HG03175 (cell line): ENCODE results near the gene MAGED1.

ENCODE experiments used
- ATAC-seq: cut with Tn5 transposase; IDR thresholded peaks from one replicate; pipeline ENCODE4 v1.9.1; 2021; ENCODE audit warnings: mild to moderate bottlenecking, moderate library complexity; ENCODE audit not compliant: unreplicated experiment

The MAGED1 gene, protein sequence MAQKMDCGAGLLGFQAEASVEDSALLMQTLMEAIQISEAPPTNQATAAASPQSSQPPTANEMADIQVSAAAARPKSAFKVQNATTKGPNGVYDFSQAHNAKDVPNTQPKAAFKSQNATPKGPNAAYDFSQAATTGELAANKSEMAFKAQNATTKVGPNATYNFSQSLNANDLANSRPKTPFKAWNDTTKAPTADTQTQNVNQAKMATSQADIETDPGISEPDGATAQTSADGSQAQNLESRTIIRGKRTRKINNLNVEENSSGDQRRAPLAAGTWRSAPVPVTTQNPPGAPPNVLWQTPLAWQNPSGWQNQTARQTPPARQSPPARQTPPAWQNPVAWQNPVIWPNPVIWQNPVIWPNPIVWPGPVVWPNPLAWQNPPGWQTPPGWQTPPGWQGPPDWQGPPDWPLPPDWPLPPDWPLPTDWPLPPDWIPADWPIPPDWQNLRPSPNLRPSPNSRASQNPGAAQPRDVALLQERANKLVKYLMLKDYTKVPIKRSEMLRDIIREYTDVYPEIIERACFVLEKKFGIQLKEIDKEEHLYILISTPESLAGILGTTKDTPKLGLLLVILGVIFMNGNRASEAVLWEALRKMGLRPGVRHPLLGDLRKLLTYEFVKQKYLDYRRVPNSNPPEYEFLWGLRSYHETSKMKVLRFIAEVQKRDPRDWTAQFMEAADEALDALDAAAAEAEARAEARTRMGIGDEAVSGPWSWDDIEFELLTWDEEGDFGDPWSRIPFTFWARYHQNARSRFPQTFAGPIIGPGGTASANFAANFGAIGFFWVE

DNA sequence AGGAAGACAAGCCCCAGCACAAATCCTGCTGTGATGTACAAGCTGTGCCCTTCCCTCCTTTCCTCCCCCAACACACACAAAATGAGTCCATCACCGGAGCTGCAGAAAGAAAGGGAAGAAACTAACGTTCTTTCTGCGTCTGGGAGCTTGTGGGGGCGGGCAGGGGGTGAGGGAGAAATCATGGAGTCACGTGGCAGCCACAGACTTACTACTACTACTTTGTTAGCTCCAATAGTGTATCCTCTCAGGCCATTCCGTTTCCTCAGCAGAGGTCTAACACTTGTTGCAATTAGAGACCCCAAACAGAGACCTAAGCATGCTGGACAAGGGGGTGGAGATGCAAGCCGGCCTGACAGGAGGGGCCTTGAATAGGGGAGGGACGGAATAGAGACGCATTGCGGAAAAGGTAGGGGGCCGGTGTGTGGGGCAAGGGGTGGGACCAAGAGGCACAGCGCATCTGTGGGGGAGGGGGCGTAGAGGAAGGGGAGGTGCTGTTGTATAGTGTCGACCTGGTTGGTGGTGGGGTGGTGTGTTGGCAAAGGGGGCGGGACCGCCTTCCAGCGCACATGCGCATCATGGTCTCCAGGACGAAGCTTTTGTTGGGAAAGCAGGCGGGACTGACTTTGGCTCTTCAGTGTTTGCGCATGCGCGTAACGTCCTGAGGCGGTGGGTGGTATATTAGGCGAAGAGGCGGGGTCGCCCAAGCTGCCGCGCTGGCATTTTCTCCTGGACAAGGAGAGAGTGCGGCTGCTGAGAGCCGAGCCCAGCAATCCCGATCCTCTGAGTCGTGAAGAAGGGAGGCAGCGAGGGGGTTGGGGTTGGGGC is at the start of gene MAGED1:
MAGED1 (plus strand) TSS at position 703 of the 825 bp plus-strand sequence. CDS start 682 bp downstream, outside the sequence.
- peak; percentile 57 for ATAC-seq

DNA sequence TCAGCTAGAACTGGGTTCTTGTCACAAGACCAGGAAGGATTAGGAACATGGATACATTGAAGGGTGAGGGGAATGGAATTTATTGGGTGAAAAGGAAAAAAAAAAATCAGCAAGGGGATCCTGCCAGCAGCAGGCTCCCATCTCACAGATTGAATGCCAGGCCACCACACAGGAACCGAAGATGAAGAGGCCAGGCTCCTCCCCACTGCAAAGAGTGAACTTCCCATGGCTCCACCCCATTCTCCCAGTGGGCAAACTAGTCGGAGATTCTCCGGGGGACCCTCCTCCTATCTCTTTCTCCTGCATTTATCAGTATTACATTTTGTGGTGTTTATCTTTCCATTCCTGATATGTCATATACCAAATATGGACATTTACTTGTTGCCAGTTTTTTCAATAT is 46.0 kb upstream of the MAGED1 start:
- ATAC-seq, result no peak

DNA sequence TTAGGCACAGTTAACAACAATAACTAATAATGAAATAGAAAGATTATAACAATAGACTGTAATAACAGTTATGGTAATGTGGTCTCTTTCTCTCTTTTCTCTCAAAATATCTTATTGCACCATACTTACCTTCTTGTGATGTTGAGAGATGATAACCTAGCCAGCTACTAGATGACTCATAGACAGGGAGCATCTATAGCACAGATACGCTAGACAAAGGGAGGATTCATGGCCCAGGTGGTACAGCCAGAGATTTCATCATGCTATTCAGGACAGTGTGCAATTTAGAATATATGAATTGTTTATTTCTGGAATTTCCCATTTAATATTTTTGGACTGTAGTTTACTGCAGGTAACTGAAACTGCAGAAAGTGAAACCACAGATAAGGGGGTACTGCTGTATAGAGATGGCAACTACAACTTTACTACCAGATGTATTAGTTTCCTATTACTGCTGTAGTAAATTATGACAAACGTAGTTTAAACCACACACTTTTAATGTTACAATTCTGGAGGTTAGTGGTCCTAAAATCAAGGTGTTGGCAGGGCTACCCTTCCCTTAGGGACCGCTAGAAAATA is 41.8 kb upstream of the MAGED1 start:
- ATAC-seq, result no peak

DNA sequence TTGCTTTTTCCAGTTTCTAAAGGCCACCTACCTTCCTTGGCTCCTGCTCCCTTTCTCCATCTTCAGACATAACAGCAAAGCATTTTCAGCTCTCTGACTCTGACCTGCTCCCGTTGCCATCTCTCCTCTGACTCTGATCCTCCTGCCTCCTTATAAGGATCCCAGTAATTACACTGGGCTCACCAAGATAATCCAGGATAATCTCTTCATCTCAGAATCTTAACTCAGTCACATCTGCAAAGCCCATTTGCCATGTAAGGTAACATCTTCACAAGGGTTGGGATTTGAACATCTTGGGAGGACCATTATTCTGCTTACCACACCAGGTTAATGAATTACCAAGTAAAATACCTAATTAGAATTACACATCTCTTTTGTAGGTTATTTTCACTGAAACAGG is 41.3 kb upstream of the MAGED1 start:
- ATAC-seq, result no peak

DNA sequence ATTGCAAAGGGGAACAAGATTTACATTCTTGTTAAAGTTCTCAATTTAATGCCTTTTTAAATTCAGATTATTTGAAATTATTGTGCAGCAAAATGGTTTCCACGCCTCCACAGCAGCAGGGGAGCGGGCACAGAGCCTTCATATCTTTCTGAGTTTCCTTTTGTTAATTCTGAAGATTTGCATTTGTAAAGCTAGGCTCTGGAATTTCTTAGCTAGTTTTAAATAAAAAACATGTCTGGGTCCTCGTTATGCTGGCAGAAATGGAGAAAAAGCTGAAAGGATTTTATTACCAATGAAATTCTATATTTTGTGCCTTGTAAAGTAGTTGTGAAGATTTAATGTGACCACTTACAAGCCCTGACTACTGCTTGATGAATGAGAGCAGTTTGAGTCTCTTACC is 40.8 kb upstream of the MAGED1 start:
- no peak for ATAC-seq

DNA sequence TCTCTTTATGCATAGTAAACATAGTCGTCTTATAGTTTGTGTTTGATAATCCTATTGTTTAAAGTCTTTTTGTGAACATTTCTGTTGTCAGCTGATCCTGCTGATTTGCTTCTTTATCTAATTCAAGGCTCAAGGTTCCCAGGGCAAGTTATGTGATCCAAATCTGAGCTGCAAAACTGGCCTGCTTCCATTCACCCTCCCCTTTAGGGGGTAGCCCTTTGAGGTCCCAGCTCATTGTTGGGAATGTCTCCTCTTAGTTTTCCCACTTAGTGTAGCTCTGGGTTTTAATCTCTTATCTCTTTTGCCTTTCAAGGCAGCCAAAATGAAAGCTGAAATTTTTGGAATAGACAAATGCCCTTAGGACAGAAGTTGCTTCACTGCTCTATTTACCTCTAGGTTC is 40.2 kb upstream of the MAGED1 start:
- no peak for ATAC-seq

DNA sequence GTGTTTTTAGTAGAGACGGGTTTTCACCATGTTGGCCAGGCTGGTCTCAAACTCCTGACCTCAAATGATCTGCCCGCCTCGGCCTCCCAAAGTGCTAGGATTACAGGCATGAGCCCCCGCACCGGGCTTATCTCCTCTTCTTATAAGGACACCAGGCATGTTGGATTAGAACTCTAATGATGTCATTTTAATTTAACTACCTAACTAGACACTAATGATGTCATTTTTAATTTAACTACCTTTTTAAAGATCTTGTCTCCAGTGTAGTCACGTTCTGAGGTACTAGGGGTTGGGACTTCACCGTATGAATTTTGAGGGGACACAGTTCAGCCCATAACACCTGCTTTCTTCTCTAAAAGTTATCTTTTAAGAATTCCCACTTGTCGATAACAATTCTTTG is 37.7 kb upstream of the MAGED1 start:
- no peak for ATAC-seq

DNA sequence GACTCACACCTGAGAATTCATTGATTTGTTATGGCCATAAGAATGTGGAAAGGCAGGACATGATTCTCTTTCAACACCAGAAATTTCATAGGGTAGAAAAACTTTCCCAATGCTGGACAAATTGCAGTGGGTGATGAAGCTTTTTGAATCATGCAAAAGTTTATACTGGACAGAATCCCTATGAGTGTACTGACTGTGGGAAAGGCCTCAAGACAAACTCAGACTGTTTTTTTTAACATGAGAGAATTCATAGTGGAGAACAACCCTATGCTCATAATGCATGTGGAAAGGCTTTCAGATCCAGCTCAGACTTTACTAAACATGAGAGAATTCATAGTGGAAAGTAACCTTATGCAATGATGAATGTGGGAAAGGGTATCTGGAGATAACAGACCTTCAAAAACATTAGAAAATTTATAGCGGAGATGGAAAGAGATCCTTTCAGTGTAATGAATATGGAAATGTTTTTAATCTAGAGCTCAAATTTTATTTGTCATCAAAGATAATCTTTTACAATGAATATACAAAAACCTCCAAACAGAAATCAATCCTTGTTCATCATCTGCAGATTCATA is 36.2 kb upstream of the MAGED1 start:
- no peak for ATAC-seq

DNA sequence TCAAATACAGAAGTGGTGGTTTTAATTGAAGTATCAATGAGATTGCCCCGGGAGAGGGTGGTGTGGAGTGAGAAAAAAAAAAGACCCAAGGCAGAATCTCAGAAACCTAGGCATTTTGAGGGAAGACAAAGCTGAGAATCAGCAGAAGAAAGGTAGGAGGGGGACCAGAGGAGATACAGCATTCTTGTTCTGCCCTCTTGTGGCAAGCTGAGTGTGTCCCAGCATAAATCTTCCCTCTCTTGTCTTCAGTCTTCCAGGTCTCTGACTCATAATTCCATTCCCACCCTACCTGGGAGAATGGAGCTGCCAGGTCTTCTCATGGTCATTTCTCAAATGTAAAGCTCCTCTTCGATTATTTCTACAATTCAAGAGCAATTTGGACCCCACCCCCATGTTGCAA is 32.7 kb upstream of the MAGED1 start:
- no peak for ATAC-seq

DNA sequence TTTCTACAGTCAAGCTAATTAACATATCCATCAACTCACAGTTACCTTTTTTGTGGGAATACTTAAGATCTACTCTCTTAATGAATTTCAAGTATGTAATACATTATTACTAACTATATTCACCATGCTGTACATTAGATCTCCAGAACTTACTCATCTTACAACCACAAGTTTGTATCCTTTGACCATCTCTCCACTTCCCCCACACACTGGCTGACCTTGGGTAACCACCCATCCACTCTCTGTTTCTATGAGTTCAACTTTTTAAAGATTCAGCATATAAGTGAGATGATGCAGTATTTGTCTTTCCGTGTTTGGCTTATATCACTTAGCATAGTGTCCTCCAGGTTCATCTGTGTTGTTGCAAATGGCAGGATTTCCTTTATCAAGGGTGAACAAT is 30.5 kb upstream of the MAGED1 start:
- no peak for ATAC-seq

DNA sequence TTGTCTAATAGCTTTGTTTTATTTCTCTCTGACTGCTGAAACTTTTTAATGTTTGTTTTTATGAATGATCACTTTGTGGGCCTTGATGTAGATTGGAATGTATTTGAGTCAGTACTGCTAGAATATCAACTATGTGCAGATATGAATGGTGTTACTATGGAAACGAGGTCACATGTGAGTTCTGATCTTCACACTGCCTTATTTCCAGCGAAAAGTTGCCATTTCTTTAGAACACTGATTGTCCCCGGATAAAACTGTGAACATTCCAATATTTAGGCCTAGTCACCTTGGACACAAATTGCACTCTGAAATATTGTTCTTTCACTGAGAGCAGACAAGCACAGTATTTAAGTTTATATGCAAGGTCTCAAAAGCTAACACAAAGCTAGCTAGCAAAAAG is 27.2 kb upstream of the MAGED1 start:
- ATAC-seq, result no peak

DNA sequence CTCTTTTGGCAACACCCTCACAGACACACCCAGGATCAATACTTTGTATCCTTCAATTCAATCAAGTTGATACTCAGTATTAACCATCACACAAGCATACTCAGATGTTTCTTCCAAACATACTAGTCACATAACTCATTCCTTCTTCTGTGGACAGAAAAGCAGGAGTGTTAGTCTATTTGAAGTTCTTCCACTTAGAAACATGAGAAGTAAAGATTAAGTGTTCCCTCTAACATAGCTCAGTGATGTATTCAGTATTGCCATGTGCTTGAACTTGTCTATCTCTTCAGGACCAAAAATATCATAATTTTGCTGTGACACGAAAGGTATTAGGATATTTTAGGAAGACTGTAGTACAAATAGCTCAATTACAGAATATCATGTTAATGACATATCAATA is 25.8 kb upstream of the MAGED1 start:
- no peak for ATAC-seq

DNA sequence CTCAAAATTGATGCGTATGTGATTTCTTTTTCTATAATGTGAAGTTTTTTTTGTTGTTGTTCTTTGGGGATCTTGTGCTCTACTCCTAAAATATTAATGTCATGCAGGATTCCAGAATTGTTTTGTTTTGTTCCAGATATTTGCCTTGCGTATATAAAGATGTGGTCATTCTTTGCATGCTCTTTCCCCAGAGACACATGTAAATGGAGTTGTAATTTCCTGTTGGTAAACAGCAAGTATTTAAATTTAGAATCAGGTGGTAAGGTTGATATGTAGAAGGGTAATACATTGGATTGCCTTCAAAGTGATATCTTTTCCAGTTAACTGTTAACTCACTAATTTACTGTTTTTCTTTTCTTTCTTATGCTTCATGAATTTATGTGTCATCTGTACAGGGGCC is 23.1 kb upstream of the MAGED1 start:
- no peak for ATAC-seq

DNA sequence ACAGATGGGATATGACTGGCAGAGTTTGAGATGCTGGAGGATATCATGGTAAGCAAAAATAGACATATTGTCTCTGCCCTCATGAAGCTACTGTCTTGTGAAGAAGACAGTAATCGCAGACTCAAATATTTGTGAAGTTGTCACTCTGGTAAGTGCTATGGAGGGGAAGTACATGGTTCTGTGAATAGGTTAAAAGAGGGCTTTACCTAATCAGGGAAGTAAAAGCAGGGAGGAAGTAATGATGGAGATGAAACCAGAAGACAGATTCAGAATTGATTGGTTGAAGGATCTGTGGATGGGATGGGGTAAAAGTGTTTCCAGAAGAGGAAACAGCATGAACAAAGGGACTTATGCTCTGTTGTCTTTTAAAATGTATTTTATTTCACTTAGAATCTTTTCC is 19.3 kb upstream of the MAGED1 start:
- no peak for ATAC-seq

DNA sequence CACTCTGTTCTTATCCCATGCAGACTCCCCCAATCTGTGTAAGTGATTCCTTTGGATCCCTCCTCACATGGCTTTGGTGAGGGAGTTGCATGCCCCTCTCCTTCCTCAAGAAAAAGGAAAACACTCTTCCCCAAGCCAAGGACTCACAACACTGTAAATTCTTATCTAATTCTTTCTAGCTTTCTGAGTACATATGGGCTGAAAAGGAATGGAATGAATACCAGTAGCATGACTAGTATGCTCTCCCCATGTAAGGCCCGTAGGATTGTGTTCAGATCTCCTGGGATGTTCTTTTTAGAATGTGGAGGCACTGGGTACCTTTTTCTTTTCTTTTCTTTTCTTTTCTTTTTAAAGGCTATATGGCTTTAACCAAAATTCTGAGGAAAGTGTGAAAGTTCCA is 17.0 kb upstream of the MAGED1 start:
- no peak for ATAC-seq

DNA sequence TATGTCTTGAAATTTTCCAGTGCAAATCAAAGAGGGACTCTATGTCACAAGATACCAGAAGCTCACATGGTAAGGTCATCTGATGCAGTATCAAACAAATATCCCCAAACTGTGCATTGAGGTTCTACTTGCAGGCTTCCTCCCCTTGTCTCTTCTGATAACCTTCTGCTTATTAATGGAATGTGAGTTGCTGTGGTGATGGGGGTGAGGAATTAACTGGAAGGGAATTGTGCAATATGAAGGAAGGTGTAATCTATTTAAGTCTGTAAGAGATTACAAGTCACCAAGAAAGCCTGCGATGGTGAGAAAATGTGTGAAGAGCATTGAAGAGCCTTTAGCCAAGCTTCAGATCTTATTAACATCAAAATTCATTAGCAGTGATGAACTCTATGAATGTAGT is 15.4 kb upstream of the MAGED1 start:
- no peak for ATAC-seq

DNA sequence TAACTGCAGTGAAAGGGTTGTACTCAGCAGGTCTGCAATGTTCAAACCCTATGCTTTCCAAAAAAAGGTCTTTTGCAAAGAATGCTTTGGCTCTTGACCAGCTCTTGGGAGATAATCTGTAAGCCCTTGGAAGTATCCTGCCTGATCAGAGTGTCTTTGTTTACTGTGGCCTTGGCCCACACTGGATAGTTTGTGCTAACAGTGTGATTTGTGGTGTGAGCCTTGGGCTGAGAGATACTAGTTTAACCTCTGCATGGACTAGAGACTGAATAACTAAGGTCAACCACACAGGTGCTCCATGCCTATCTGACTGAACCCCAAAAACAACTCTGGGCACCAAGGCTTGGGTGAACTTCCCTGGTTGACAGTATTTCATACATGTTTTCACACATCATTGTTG is 3.6 kb upstream of the MAGED1 start:
- ATAC-seq, result no peak

DNA sequence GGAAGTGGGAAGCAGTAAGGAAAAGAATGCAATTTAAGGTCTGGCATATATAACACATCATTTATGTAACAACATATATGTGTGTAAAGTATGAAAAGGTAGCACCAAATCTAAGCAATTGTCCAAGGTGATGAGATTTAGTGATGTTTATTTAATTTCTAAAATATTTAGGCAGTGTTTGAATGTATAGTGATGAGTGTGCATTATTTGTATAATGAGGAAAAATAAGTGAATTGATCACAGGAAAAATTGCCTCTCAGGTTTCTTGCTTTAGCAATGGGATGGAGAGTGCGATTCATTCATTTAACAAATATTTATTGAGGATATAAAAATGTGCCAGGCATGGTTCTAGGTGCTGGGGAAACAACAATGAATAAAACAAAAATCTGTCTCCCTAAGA is 2.2 kb upstream of the MAGED1 start:
- no peak for ATAC-seq

DNA sequence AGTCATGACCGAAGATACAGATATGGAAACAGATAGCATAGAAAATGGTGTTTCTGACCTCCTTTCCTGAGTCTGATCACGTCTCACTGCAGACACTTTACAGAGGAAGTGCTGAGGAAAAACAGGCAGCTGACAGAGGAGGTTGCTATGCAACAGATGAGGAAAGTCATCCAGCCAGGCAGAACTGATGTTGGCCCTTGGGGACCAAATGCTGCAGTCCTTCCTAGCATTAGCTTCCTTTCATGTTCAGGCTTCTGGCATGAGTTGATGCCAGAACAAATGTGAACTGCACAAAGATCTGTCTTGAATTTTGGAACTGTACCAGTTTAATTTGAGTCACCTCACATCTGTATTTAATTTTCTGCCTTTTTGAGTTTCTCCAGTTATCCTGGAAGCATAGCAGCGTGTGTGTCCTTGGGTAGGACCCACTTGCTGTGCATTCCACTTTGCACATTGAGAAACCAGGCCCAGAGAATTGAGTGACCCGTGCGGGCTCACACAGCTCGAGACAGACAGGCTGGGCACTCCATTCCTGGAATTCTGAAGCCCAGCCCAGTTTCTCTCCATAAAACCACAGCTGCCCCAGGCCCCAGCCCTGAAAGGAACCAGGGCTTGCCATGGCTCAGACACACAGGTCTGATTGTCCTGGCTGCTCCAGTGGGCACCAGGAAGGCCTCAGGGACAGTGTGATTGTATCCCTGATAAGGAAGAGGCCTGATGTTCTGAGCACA is 1.4 kb upstream of the MAGED1 start:
- no peak for ATAC-seq
